Measurements from ENCODE around the gene SPRR1B.

- TF ChIP-seq POLR2A (IDR thresholded peaks at IDR 0.05) (no peak), CTCF (IDR thresholded peaks at IDR 0.05) (no peak)
These were observed 7.9 kb upstream of the SPRR1B start for GRCh38 chr1:153023109-153023508.

Data from body of pancreas (tissue), 4 donors.